DND-41 (cell line): Measurements from ENCODE around the gene DIDO1.

Experiments used
- ATAC-seq: fragments of 200-7000 bp; cut with Tn5 transposase; 3 replicates; pipeline ENCODE4 v1.9.1; 2021; ENCODE audit warnings: low read depth; ENCODE audit not compliant: insufficient read depth
- DNase-seq: peaks from one replicate; pipeline ENCODE4 v3.0.0-alpha.2; 2020
- H2AFZ ChIP-seq: 2 replicates; pipeline ENCODE4 v1.6.0; 2012; ENCODE audit warnings: low read depth, low read length
- H3K27ac ChIP-seq: 2 replicates; pipeline ENCODE4 v1.5.1; 2012; ENCODE audit warnings: low read length, inconsistent platforms
- H3K27me3 ChIP-seq: fragments of 200-600 bp; sonication (generic); 2 replicates; pipeline ENCODE4 v1.6.0; 2012; ENCODE audit warnings: low read length, mild to moderate bottlenecking, inconsistent platforms; ENCODE audit not compliant: insufficient read depth, poor library complexity
- H3K36me3 ChIP-seq: 2 replicates; pipeline ENCODE4 v1.5.1; 2012; ENCODE audit warnings: low read length, inconsistent platforms; ENCODE audit not compliant: insufficient read depth
- H3K4me1 ChIP-seq: 2 replicates; pipeline ENCODE4 v1.5.1; 2012; ENCODE audit warnings: mild to moderate bottlenecking, low read length; ENCODE audit not compliant: insufficient read depth
- H3K4me2 ChIP-seq: 2 replicates; pipeline ENCODE4 v1.6.0; 2012; ENCODE audit warnings: mild to moderate bottlenecking, moderate library complexity, low read length, inconsistent platforms; ENCODE audit not compliant: insufficient read depth
- H3K4me3 ChIP-seq, 2 experiments: fragments of 200-600 bp in 1 of 2; shearing (Covaris generic) in 1 of 2; 2 replicates each; pipeline ENCODE4 v1.5.1; 2012 to 2016; ENCODE audit warnings: inconsistent platforms in 2 of 2, low read length in 2 of 2, mild to moderate bottlenecking in 2 of 2, low read depth in 1 of 2, moderate library complexity in 1 of 2
- H3K79me2 ChIP-seq: 2 replicates; pipeline ENCODE4 v1.6.0; 2012; ENCODE audit warnings: low read length, inconsistent platforms; ENCODE audit not compliant: insufficient read depth
- H3K9ac ChIP-seq: 2 replicates; pipeline ENCODE4 v1.6.0; 2012; ENCODE audit warnings: low read depth, mild to moderate bottlenecking, inconsistent platforms, low read length, moderate library complexity
- H3K9me3 ChIP-seq: 2 replicates; pipeline ENCODE4 v1.5.1; 2012; ENCODE audit warnings: low read length, moderate library complexity, mild to moderate bottlenecking, inconsistent platforms; ENCODE audit not compliant: insufficient read depth, severe bottlenecking
- H4K20me1 ChIP-seq: 2 replicates; pipeline ENCODE4 v1.6.0; 2012; ENCODE audit warnings: low read length; ENCODE audit not compliant: insufficient read depth
- EZH2 ChIP-seq: IDR thresholded peaks from 3 replicates; pipeline ENCODE4 v1.6.1; 2012; ENCODE audit warnings: borderline replicate concordance, low read depth, mild to moderate bottlenecking, moderate library complexity, low read length, inconsistent platforms; ENCODE audit not compliant: severe bottlenecking
- TF ChIP-seq, protein P1 (sequence below): IDR thresholded peaks from 2 replicates; pipeline ENCODE4 v1.5.1; 2012; ENCODE audit warnings: borderline replicate concordance, low read length, moderate library complexity, mild to moderate bottlenecking; ENCODE audit not compliant: poor library complexity, severe bottlenecking; ENCODE audit errors: extremely low read depth

The DIDO1 gene

DNA sequence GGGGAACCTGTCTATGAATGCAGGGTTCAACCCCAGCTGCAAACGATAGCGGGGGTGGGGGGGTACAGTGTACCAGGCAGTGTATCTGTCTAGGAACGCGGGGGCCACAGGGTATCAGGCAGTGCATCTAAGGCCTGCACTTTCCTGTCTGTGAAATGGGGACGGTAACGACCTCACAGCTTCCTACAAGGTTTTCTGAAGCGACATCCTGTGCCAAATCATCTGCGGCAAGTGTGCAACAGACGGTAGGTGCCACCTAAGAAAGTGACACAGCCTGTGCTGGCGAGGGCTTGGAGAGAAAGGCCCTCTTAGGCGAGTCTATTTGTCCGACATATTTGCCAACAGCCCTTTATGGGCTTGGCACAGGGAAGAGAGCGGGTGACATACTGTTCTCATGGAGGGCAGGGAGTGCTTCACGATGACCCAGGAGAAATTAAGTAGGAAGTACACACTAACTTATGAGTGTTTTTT is 3.8 kb downstream of the DIDO1 start:
- Histone ChIP-seq H3K79me2 (peaks cover 100% of the 10 kb centered on the region), H3K36me3 (peaks cover 18% of the 10 kb centered on the region), H4K20me1 (peaks cover 90% of the 10 kb centered on the region), H3K9ac (no peak overlapping the region), H3K9me3 (no peaks in the 10 kb centered on the region), H3K27ac (no peak overlapping the region), H3K4me3 (no peak overlapping the region), H3K4me2 (peak overlapping the region; percentile 43; the same call in 1 of the 2 replicates), H3K4me1 (peaks cover 66% of the 10 kb centered on the region), H3K27me3 (no peaks in the 10 kb centered on the region), H2AFZ (no peak overlapping the region)
- TF ChIP-seq, protein P1, sequence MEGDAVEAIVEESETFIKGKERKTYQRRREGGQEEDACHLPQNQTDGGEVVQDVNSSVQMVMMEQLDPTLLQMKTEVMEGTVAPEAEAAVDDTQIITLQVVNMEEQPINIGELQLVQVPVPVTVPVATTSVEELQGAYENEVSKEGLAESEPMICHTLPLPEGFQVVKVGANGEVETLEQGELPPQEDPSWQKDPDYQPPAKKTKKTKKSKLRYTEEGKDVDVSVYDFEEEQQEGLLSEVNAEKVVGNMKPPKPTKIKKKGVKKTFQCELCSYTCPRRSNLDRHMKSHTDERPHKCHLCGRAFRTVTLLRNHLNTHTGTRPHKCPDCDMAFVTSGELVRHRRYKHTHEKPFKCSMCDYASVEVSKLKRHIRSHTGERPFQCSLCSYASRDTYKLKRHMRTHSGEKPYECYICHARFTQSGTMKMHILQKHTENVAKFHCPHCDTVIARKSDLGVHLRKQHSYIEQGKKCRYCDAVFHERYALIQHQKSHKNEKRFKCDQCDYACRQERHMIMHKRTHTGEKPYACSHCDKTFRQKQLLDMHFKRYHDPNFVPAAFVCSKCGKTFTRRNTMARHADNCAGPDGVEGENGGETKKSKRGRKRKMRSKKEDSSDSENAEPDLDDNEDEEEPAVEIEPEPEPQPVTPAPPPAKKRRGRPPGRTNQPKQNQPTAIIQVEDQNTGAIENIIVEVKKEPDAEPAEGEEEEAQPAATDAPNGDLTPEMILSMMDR, result no peak
- no peak for TF ChIP-seq EZH2
- DNase-seq, result peak; percentile 43
- ATAC-seq, result no peak

DNA sequence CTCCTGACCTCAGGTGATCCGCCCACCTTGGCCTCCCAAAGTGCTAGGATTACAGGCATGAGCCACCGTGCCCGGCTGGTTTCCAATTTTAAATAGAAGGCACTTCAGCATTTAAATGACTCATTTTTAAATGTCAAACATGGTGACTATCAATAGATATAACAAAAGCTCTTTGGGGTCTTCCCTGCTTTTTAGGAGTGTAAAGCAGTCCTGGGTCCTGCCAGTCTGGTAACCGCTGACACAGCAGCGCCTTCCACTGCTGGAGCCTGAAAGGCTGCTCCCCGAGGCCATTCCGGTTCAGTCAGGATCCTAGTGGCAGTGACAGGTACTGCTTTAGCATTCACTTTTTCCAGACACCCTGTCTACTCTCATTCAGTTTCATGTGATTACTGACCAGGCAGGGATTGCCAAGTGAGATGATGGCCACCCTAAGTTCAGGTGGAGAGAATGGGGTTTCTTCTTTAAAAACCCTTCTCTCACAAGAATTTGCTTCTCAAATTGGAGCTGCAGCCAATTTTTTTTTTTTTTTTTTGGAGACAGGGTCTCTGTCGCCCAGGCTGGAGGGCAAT is 5.1 kb downstream of the DIDO1 start:
- TF ChIP-seq, protein P1, result peak; percentile 61
- no peak for TF ChIP-seq EZH2
- H3K79me2 ChIP-seq, result peaks cover 100% of the 10 kb centered on the region
- H3K36me3 ChIP-seq, result peaks cover 18% of the 10 kb centered on the region
- ATAC-seq, result peak; percentile 48
- no peak overlapping the region for H3K4me3 ChIP-seq
- H3K9me3 ChIP-seq, result no peaks in the 10 kb centered on the region
- peaks cover 93% of the 10 kb centered on the region for H4K20me1 ChIP-seq
- no peaks in the 10 kb centered on the region for H3K27me3 ChIP-seq
- no peak overlapping the region for H3K4me2 ChIP-seq
- H3K9ac ChIP-seq, result no peak overlapping the region
- H3K4me1 ChIP-seq, result peaks cover 59% of the 10 kb centered on the region
- peak; percentile 57 for DNase-seq
- H3K27ac ChIP-seq, result no peak overlapping the region
- H2AFZ ChIP-seq, result no peak overlapping the region

DNA sequence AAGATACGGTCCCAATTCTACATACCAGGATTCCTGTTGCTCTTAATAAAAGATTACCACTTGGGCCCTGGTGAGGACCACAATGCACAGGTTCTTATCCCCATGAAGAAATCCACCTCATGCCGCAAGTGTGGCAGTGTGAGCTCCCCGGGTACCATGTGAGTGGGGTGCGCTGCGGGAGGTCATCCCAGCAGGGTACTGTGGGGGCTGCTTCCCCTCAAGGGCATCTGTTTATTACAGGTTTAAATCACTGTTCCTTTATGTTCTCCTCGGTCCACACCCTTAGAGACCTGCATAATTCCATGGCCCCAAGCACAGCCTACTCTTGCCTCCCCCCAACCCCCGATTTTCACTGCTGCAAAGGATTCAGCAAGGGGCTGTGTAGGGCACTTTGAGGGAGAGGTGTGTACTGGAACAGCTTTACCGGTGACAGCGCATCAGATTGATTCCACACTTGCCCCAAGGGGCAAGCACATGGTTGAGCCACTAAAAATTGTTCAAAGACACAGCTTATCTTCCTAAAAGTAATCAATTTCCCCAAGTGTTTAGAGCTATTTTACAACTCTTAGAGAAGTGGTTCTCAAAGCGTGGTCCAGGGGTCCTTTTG is 6.2 kb downstream of the DIDO1 start:
- peaks cover 100% of the 10 kb centered on the region for H3K79me2 ChIP-seq
- DNase-seq (no peak), ATAC-seq (no peak)
- peaks cover 18% of the 10 kb centered on the region for H3K36me3 ChIP-seq
- TF ChIP-seq, protein P1, result no peak
- TF ChIP-seq EZH2, result no peak
- H3K9me3 ChIP-seq, result no peaks in the 10 kb centered on the region
- H3K4me3 ChIP-seq, result no peak overlapping the region
- H3K9ac ChIP-seq, result no peak overlapping the region
- H3K4me1 ChIP-seq, result peaks cover 57% of the 10 kb centered on the region
- H3K27ac ChIP-seq, result no peak overlapping the region
- H3K4me2 ChIP-seq, result peak overlapping the region; percentile 6; the same call in 1 of the 2 replicates
- H2AFZ ChIP-seq, result no peak overlapping the region
- H3K27me3 ChIP-seq, result no peaks in the 10 kb centered on the region
- peaks cover 96% of the 10 kb centered on the region for H4K20me1 ChIP-seq
